B cell (primary cell): Measurements from ENCODE around the gene ARL5B. TPM values are rescaled to one million over a fixed set of nuclear protein-coding genes. Genes with fewer than 3 reads are reported as not detected.
"Not testable (repeated sequence)": the region's sequence is repeated elsewhere in the genome, so short reads cannot be mapped to it uniquely, and the experiment has no call there.

Source experiments
- ATAC-seq: fragments of 200-7000 bp; cut with Tn5 transposase; one replicate; pipeline ENCODE4 v1.10.0; 2021; ENCODE audit warnings: low read depth, mild to moderate bottlenecking, moderate number of reproducible peaks, moderate library complexity
- CTCF ChIA-PET: fragments of 350-600 bp; sonication (Branson Sonifier 250); formaldehyde crosslinking; loops from one replicate; lab custom pipeline; 2021; ENCODE audit warnings: antibody characterized with exemption, inconsistent platforms; lab: Charles Lee
- POLR2A ChIA-PET: fragments of 350-600 bp; sonication (Branson Sonifier 250); formaldehyde crosslinking; loops from one replicate; lab custom pipeline; 2021; ENCODE audit warnings: antibody characterized with exemption; lab: Charles Lee
- DNase-seq: peaks from one replicate; pipeline ENCODE4 v3.0.0; 2013
- H2AFZ ChIP-seq: 2 replicates; pipeline ENCODE4 v1.6.1; 2012; ENCODE audit warnings: mild to moderate bottlenecking, low read depth, low read length; ENCODE audit not compliant: insufficient read depth, poor library complexity, severe bottlenecking
- H3K27ac ChIP-seq, 2 donors: 1 replicate in 1 of 2; 2 replicates in 1 of 2; pipeline ENCODE4 v1.5.1; 2012 to 2013; ENCODE audit warnings: low read length in 2 of 2, mild to moderate bottlenecking in 2 of 2, moderate library complexity in 1 of 2
- H3K27me3 ChIP-seq, 4 experiments: fragments of 200-600 bp in 1 of 4; sonication (generic) in 1 of 4; replicated peaks in 1 of 4; 1 replicate in 2 of 4; 2 replicates in 2 of 4; pipeline versions ENCODE4 v1.6.1 to v1.7.0; 2013 to 2016; ENCODE audit warnings: low read length in 3 of 4, mild to moderate bottlenecking in 2 of 4, mixed read lengths in 1 of 4, moderate library complexity in 1 of 4; ENCODE audit not compliant: insufficient read depth in 4 of 4, control insufficient read depth in 3 of 4; ENCODE audit errors: control extremely low read depth in 1 of 4
- H3K36me3 ChIP-seq, 2 experiments: replicated peaks in 1 of 2; 1 replicate in 1 of 2; 2 replicates in 1 of 2; pipeline versions ENCODE4 v1.6.1 to v1.7.1; 2013; ENCODE audit warnings: low read length in 1 of 2; ENCODE audit not compliant: insufficient read depth in 2 of 2, control insufficient read depth in 1 of 2; ENCODE audit errors: control extremely low read depth in 1 of 2, extremely low read depth in 1 of 2
- H3K4me1 ChIP-seq, 2 donors: fragments of 200-600 bp in 1 of 2; sonication (generic) in 1 of 2; 1 replicate in 1 of 2; 2 replicates in 1 of 2; pipeline versions ENCODE4 v1.5.1 to v1.6.1; 2013 to 2017; ENCODE audit warnings: low read length in 2 of 2; ENCODE audit not compliant: control insufficient read depth in 2 of 2, insufficient read depth in 2 of 2
- H3K4me2 ChIP-seq: replicated peaks from 2 replicates; pipeline ENCODE3; 2012; ENCODE audit warnings: mild to moderate bottlenecking, low read depth, low read length; ENCODE audit not compliant: poor library complexity, severe bottlenecking
- H3K4me3 ChIP-seq, 5 experiments: fragments of 200-600 bp in 1 of 5; sonication (generic) in 1 of 5; 1 replicate in 3 of 5; 2 replicates in 2 of 5; pipeline versions ENCODE4 v1.5.1 to v1.7.0; 2011 to 2016; ENCODE audit warnings: low read length in 4 of 5, mild to moderate bottlenecking in 4 of 5, low read depth in 2 of 5, control low read depth in 1 of 5, moderate library complexity in 1 of 5; ENCODE audit not compliant: insufficient read depth in 1 of 5; ENCODE audit errors: control extremely low read depth in 1 of 5, extremely low read depth in 1 of 5
- H3K79me2 ChIP-seq: fragments of 200-600 bp; sonication (generic); one replicate; pipeline ENCODE4 v1.6.0; 2016; ENCODE audit warnings: low read length; ENCODE audit not compliant: control insufficient read depth, insufficient read depth
- H3K9ac ChIP-seq: fragments of 200-600 bp; sonication (generic); 2 replicates; pipeline ENCODE4 v1.6.1; 2017; ENCODE audit warnings: mild to moderate bottlenecking, low read length, moderate library complexity
- H3K9me3 ChIP-seq, 3 donors: one replicate each; pipeline versions ENCODE4 v1.6.1 to v1.7.1; 2013; ENCODE audit warnings: low read length in 2 of 3; ENCODE audit not compliant: control insufficient read depth in 2 of 3, insufficient read depth in 1 of 3; ENCODE audit errors: control extremely low read depth in 1 of 3
- H4K20me1 ChIP-seq: 2 replicates; pipeline ENCODE4 v1.6.0; 2012; ENCODE audit warnings: mild to moderate bottlenecking, low read length; ENCODE audit not compliant: insufficient read depth, control insufficient read depth, poor library complexity, severe bottlenecking
- H3K27ac Mint-ChIP-seq: one replicate; pipeline ENCODE4 v1.8.0; 2021; ENCODE audit warnings: mixed read lengths
- H3K27me3 Mint-ChIP-seq: one replicate; pipeline ENCODE4 v1.8.0; 2021; ENCODE audit warnings: mixed read lengths
- H3K4me1 Mint-ChIP-seq: one replicate; pipeline ENCODE4 v1.8.0; 2021; ENCODE audit warnings: mixed read lengths
- H3K4me3 Mint-ChIP-seq: one replicate; pipeline ENCODE4 v1.8.0; 2021; ENCODE audit warnings: mixed read lengths
- H3K9me3 Mint-ChIP-seq: one replicate; pipeline ENCODE4 v1.8.0; 2022; ENCODE audit warnings: mixed read lengths; ENCODE audit not compliant: insufficient read depth
- EZH2 ChIP-seq: IDR thresholded peaks from 2 replicates; pipeline ENCODE4 v1.6.1; 2012; ENCODE audit warnings: borderline replicate concordance, low read depth, mild to moderate bottlenecking, moderate library complexity, low read length; ENCODE audit not compliant: insufficient read depth, poor library complexity, severe bottlenecking
- WGBS: methylation state at CpG from one replicate; pipeline ENCODE4 v1.1.5; 2013; ENCODE audit warnings: missing lambda C conversion rate; ENCODE audit not compliant: insufficient coverage; 5-methylcytosine and 5-hydroxymethylcytosine counted together
- intact Hi-C: fragments of 100-400 bp; cut with micrococcal nuclease; formaldehyde crosslinking; loops from one replicate; pipeline ENCODE4 v1.10.0; 2022
- polyA plus RNA-seq: library from polyadenylated mRNA; depleted of rRNA; stranded (reverse); fragments of >200 nt; gene quantifications from 2 replicates; pipeline ENCODE4 v1.2.3, GENCODE V29; 2012
- total RNA-seq, 2 donors: library from RNA; stranded (reverse); fragments of 120-200 nt in 1 of 2; gene quantifications; 1 replicate in 1 of 2; 2 replicates in 1 of 2; pipeline versions ENCODE4 v1.2.3 to v1.2.4, GENCODE V29; 2013 to 2022
- TF ChIP-seq, protein P1 (sequence below): fragments of 200-600 bp; IDR thresholded peaks from one replicate; pipeline ENCODE4 v1.8.0; 2022; ENCODE audit warnings: antibody characterized with exemption, mild to moderate bottlenecking

Gene ARL5B
- total and polyA plus RNA-seq, 2 donors (not counting 1 experiment from before 2014, with no cell fraction given) = 5.2 to 13.4 TPM

DNA sequence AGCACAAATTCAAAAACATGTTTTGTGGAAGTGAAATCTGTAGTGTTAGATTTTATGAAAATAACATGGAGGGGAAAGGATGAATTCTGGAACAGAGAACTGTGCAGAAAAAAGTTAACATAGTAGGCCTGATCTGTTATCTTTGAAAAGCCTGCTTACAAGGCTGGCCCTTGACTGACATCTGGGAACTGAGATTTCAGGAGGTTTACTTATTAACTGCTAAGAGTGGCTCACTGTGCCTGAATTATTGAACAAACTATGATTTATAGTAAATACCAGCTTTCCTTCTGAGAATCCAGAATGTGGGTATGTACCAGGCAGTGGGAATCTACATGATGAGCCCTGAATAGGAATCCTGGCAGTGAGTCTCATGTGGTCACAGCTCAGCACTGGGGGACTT, 38.4 kb upstream of the ARL5B start:
- Histone ChIP-seq H3K27ac (no peak overlapping the region), H3K27me3 (no peaks in the 10 kb centered on the region), H3K4me2 (no peak overlapping the region), H4K20me1 (no peaks in the 10 kb centered on the region), H3K79me2 (peaks cover 3% of the 10 kb centered on the region), H3K4me3 (no peak overlapping the region), H3K4me1 (no peaks in the 10 kb centered on the region), H3K9me3 (no peaks in the 10 kb centered on the region), H3K9ac (no peak overlapping the region), H3K36me3 (peaks cover 2 to 8% of the 10 kb centered on the region in 2 experiments), H2AFZ (no peak overlapping the region)
- CTCF ChIA-PET = no interaction called here
- Mint-ChIP-seq H3K27me3 (no peaks in the 10 kb centered on the region), H3K27ac (no peak overlapping the region), H3K4me3 (no peak overlapping the region), H3K4me1 (no peaks in the 10 kb centered on the region), H3K9me3 (no peaks in the 10 kb centered on the region)
- no peak for ATAC-seq
- POLR2A ChIA-PET = no interaction called here
- TF ChIP-seq, protein P1, sequence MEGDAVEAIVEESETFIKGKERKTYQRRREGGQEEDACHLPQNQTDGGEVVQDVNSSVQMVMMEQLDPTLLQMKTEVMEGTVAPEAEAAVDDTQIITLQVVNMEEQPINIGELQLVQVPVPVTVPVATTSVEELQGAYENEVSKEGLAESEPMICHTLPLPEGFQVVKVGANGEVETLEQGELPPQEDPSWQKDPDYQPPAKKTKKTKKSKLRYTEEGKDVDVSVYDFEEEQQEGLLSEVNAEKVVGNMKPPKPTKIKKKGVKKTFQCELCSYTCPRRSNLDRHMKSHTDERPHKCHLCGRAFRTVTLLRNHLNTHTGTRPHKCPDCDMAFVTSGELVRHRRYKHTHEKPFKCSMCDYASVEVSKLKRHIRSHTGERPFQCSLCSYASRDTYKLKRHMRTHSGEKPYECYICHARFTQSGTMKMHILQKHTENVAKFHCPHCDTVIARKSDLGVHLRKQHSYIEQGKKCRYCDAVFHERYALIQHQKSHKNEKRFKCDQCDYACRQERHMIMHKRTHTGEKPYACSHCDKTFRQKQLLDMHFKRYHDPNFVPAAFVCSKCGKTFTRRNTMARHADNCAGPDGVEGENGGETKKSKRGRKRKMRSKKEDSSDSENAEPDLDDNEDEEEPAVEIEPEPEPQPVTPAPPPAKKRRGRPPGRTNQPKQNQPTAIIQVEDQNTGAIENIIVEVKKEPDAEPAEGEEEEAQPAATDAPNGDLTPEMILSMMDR = no peak
- TF ChIP-seq EZH2 = no peak
- intact Hi-C loops = no loop called here
- no peak for DNase-seq

DNA sequence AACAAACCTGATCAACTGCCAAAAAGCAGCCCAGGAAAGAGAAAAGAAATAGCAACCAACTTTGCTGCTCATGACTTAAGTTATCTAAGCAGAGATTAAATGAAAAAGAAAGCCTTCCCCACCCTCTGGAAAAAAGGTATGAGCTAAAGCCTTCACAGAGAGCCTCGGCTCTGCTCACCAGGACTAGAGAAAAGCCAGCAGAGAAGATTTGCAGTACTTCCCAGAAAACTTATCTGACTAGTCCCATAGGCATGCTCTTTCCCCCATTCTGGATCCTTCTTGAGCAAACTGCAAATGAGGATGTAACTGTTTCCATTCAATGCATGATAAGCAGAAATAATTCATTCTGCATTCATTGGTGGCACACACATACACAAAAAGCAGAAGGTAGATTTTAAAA, 35.6 kb upstream of the ARL5B start:
- H3K4me2 ChIP-seq, H3K4me1 ChIP-seq, H3K9me3 ChIP-seq, ATAC-seq, intact Hi-C loops, H2AFZ ChIP-seq, H4K20me1 ChIP-seq, H3K4me3 Mint-ChIP-seq, H3K27ac Mint-ChIP-seq, H3K9me3 Mint-ChIP-seq, POLR2A ChIA-PET, H3K4me3 ChIP-seq, H3K9ac ChIP-seq, H3K27me3 ChIP-seq, H3K27me3 Mint-ChIP-seq, H3K79me2 ChIP-seq, H3K27ac ChIP-seq, H3K36me3 ChIP-seq, CTCF ChIA-PET, DNase-seq: not testable (repeated sequence)
- H3K4me1 Mint-ChIP-seq = peaks cover 10% of the 10 kb centered on the region
- 92% methylated on average over 1 of the region's 1 CpG for WGBS
